Measurements from ENCODE around the gene PRR23A. TPM values are rescaled to one million over a fixed set of nuclear protein-coding genes. Genes with fewer than 3 reads are reported as not detected.

PRR23A gene
- total RNA-seq, 2 experiments from 2014 or later, result not detected

DNA sequence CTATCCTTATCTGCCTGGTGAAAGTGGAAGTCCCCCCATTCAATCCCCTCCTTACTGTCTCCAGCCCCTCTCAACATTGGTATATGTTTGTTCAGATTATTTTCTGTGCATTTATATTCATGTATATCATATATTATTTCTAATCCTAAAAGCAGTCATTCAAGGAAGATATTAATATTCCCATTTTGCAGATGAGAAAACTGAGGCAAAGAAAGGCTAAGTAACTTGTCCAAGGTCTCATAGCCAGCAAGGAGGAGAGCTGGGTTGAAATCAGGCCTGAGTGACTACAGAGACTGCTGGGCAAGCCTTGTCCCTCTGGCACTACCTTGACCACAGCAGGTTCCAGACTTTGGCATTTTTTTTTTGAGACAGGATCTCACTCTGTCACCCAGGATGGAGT, 30.0 kb downstream of the PRR23A start:
- no peaks in the 10 kb centered on the region for H3K36me3 ChIP-seq (ENCODE audit: insufficient read depth, low read length)
- H3K9me3 Mint-ChIP-seq, result no peaks in the 10 kb centered on the region
- CTCF ChIA-PET, result no interaction called here

DNA sequence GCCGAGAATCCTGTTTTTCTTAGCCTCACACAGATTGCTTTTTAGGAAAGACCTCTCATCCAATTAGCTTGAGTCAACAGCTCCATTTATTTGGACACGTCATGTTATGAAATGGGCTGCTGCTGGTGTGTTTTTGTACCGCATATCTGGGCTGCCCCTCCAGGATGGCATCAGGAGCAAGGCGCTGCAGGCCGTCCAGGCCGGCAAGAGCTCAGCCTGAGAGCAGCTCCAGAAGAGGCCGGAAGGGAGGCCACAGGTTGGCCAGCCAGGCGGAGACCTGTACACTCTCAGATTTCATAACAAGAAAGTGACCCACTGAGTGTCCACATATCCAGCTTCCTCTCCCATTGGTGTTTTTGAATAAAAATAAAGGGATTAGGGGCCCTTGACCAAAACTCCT, 30.7 kb downstream of the PRR23A start:
- H3K27me3 ChIP-seq (ENCODE audit: control insufficient read depth in 1 of 2, insufficient read depth in 2 of 2, low read length in 2 of 2), result peaks cover 5 to 7% of the 10 kb centered on the region in 2 experiments
- TF ChIP-seq, protein P1, sequence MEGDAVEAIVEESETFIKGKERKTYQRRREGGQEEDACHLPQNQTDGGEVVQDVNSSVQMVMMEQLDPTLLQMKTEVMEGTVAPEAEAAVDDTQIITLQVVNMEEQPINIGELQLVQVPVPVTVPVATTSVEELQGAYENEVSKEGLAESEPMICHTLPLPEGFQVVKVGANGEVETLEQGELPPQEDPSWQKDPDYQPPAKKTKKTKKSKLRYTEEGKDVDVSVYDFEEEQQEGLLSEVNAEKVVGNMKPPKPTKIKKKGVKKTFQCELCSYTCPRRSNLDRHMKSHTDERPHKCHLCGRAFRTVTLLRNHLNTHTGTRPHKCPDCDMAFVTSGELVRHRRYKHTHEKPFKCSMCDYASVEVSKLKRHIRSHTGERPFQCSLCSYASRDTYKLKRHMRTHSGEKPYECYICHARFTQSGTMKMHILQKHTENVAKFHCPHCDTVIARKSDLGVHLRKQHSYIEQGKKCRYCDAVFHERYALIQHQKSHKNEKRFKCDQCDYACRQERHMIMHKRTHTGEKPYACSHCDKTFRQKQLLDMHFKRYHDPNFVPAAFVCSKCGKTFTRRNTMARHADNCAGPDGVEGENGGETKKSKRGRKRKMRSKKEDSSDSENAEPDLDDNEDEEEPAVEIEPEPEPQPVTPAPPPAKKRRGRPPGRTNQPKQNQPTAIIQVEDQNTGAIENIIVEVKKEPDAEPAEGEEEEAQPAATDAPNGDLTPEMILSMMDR (IDR thresholded peaks at IDR 0.05), result no peak
- no peaks in the 10 kb centered on the region for H3K36me3 ChIP-seq (ENCODE audit: insufficient read depth, low read length)
- no peaks in the 10 kb centered on the region for H3K9me3 Mint-ChIP-seq
- peaks cover 22% of the 10 kb centered on the region for H3K27me3 Mint-ChIP-seq
- H3K4me3 ChIP-seq (ENCODE audit: low read length), result no peak overlapping the region
- CTCF ChIA-PET, result no interaction called here
- no peak overlapping the region for H3K27ac Mint-ChIP-seq
- DNase-seq (no peak), ATAC-seq (ENCODE audit: poor library complexity) (no peak)
- no peaks in the 10 kb centered on the region for H3K36me3 Mint-ChIP-seq (ENCODE audit: low read depth)
- H3K4me3 Mint-ChIP-seq, result no peak overlapping the region
- no peaks in the 10 kb centered on the region for H3K4me1 Mint-ChIP-seq (ENCODE audit: low read depth)
- intact Hi-C loops (cut with DNase I, micrococcal nuclease), result no loop called here
- H3K27ac ChIP-seq (ENCODE audit: low read depth in 1 of 2, low read length in 2 of 2), result no peak overlapping the region
- POLR2A ChIA-PET, result no interaction called here
- H3K4me1 ChIP-seq (ENCODE audit: insufficient read depth, low read length), result no peaks in the 10 kb centered on the region
- H3K9me3 ChIP-seq (ENCODE audit: control insufficient read depth in 1 of 2, insufficient read depth in 1 of 2, low read length in 2 of 2), result no peaks in the 10 kb centered on the region

More for the DNA sequence above, 30.0 kb downstream of the PRR23A start:
- Mint-ChIP-seq H3K27ac (no peak overlapping the region), H3K4me1 (ENCODE audit: low read depth) (no peaks in the 10 kb centered on the region), H3K36me3 (ENCODE audit: low read depth) (no peaks in the 10 kb centered on the region), H3K4me3 (no peak overlapping the region), H3K27me3 (peaks cover 15% of the 10 kb centered on the region)
- DNase-seq (no peak), ATAC-seq (ENCODE audit: poor library complexity) (no peak)
- intact Hi-C loops (cut with DNase I, micrococcal nuclease), result no loop called here
- Histone ChIP-seq H3K4me3 (ENCODE audit: low read length) (no peak overlapping the region), H3K27me3 (ENCODE audit: control insufficient read depth in 1 of 2, insufficient read depth in 2 of 2, low read length in 2 of 2) (peaks cover 5 to 7% of the 10 kb centered on the region in 2 experiments), H3K27ac (ENCODE audit: low read depth in 1 of 2, low read length in 2 of 2) (no peak overlapping the region), H3K9me3 (ENCODE audit: control insufficient read depth in 1 of 2, insufficient read depth in 1 of 2, low read length in 2 of 2) (no peaks in the 10 kb centered on the region), H3K4me1 (ENCODE audit: insufficient read depth, low read length) (no peaks in the 10 kb centered on the region)
- TF ChIP-seq, protein P1 (IDR thresholded peaks at IDR 0.05), result no peak
- POLR2A ChIA-PET, result no interaction called here

DNA sequence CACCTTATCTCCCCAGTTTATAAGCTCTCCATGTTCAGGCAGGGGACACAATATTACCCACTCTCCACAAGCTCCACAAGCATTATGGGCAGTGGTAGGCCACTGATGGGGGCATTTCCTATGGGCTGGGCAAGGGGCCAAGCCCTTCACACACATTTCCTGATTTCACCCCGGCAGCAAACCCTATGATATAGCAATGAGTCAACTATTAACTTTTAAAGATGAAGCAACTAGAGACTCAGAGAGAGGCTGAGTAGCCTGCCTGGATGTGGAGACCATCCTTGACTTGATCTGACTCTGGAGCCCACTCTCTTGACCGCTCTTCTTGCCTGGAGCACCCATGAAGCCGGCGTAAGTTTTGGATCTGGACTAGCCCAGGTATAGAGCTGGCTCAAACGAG, 31.6 kb downstream of the PRR23A start:
- ChIA-PET CTCF (interaction anchor here (0.6 kb wide), 1 partner anchor 10 kb away, joined by 3 read pairs; no protein-coding TSS in a partner anchor), POLR2A (no interaction called here)
- H3K9me3 ChIP-seq (ENCODE audit: control insufficient read depth in 1 of 2, insufficient read depth in 1 of 2, low read length in 2 of 2), result no peaks in the 10 kb centered on the region
- Mint-ChIP-seq H3K27me3 (peaks cover 29% of the 10 kb centered on the region), H3K4me3 (no peak overlapping the region), H3K9me3 (no peaks in the 10 kb centered on the region), H3K36me3 (ENCODE audit: low read depth) (no peaks in the 10 kb centered on the region), H3K27ac (no peak overlapping the region), H3K4me1 (ENCODE audit: low read depth) (no peaks in the 10 kb centered on the region)
- peaks cover 5 to 7% of the 10 kb centered on the region in 2 experiments for H3K27me3 ChIP-seq (ENCODE audit: control insufficient read depth in 1 of 2, insufficient read depth in 2 of 2, low read length in 2 of 2)
- H3K36me3 ChIP-seq (ENCODE audit: insufficient read depth, low read length), result no peaks in the 10 kb centered on the region
- H3K27ac ChIP-seq (ENCODE audit: low read depth in 1 of 2, low read length in 2 of 2), result no peak overlapping the region
- no peak for DNase-seq
- no peak overlapping the region for H3K4me3 ChIP-seq (ENCODE audit: low read length)
- TF ChIP-seq, protein P1 (IDR thresholded peaks at IDR 0.05), result no peak
- H3K4me1 ChIP-seq (ENCODE audit: insufficient read depth, low read length), result no peaks in the 10 kb centered on the region
- ATAC-seq (ENCODE audit: poor library complexity), result no peak
- intact Hi-C loops (cut with DNase I, micrococcal nuclease), result no loop called here

Measured in CD4-positive, alpha-beta T cell (primary cell).